Stimulated activated CD4-positive, alpha-beta T cell treated with anti-CD3 and anti-CD28 coated beads, Interleukin-15, amount 100 ng/mL, for 48 hours (primary cell): ENCODE data around the gene SERPINB1.
"Not testable (repeated sequence)": the region's sequence is repeated elsewhere in the genome, so short reads cannot be mapped to it uniquely, and the experiment has no call there.

ENCODE experiments used
- DNase-seq, 2 donors: peaks; one replicate each; pipeline ENCODE4 v3.0.0-alpha.2; 2020; ENCODE audit warnings: low read depth in 2 of 2

SERPINB1 gene

GRCh38 chr6:2866171-2866846, 24.6 kb upstream of the SERPINB1 start:
- DNase-seq: no peak

DNA sequence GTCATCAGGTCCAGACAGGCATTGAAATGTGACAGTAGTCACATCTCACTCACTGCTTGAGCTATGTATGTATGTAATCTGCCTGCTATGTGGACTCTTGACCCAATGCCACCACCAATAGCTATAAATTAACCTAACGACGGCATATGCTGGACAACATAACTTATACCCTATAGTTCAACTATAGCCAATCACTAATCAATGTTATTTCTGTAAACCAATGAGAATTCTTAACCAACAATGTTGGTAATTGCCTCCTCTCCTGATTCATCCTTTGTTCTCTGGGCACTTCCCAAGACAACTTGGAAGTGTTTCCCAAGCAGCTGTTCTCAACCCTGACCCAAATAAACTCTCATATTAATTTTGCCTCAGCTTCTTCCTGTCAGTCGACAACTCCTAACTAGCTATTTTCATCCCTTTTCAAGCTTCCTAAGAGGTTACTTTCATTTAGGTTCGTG, 24.1 kb upstream of the SERPINB1 start:
- DNase-seq: no peak

DNA sequence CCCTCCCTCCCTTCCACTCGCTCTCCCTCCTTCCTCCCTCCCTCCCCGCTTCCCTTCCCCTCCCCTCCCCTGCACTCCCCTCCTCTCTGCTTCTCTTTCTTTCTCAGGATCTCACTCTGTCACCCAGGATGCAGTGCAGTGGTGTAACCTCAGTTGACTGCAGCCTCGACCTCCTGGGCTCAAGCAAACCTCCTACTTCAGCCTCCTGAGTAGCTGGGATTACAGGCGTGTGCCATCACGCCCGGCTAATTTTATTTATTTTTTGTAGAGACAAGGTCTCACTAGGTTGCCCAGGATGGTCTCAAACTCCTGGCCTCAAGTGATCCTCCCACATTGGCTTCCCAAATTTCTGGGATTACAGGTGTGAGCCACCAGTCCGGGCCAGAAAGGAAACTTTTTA, 23.6 kb upstream of the SERPINB1 start:
- no peak for DNase-seq

- DNase-seq: no peak
These were observed 22.2 kb upstream of the SERPINB1 start for GRCh38 chr6:2863901-2864300.

- DNase-seq: no peak
These were observed 21.1 kb upstream of the SERPINB1 start for GRCh38 chr6:2862712-2863181.

DNA sequence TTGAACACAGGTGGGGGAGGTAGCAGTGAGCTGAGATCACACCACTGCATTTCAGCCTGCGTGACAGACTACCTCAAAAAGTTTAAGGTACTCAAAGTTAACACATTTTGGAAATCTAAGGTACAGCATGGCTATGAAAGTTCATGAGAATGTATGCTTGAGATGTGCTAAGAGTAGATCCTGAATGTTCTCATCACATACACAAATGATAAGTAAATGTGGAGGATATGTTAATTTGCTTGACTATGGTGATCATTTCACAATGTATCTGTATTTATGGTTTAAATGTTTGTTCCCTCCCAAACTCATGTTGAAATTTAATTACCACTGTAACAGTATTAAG, 20.1 kb upstream of the SERPINB1 start:
- DNase-seq: no peak

- DNase-seq: no peak
These were observed 19.6 kb upstream of the SERPINB1 start for GRCh38 chr6:2861060-2861821.

DNA sequence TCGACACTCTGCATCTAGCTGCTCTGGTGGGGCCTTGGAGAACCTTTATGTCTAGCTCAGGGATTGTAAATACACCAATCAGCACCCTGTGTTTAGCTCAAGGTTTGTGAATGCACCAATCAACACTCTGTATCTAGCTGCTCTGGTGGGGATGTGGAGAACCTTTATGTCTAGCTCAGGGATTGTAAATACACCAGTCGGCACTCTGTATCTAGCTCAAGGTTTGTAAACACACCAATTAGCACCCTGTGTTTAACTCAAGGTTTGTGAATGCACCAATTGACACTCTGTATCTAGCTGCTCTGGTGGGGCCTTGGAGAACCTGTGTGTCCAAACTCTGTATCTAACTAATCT, 19.0 kb upstream of the SERPINB1 start:
- DNase-seq: not testable (repeated sequence)

- not testable (repeated sequence) for DNase-seq
These were observed 18.4 kb upstream of the SERPINB1 start for GRCh38 chr6:2859798-2860705.

DNA sequence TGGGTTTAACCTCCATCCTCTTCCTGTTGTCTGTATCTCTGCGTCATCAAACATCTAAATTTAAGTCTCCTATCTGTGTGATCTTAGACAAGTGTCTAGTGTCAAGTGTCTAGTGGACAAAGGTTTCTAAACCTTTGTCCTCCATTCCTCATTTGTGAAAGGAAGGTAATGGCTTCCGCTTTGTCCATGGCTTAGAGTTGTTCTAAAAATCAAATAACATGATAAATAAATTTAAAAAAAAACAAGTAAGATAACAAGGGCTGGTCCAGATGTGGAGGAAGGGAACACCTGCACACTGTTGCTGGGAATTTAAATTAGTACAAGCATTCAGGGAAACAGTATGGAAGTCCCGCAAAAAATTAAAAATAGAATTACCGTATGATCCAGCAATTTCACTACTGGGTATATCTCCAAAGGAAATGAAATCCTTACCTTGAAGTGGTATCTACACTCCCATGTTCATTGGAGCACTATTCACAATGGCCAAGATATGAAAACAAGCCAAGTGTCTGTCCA, 17.6 kb upstream of the SERPINB1 start:
- DNase-seq: no peak

DNA sequence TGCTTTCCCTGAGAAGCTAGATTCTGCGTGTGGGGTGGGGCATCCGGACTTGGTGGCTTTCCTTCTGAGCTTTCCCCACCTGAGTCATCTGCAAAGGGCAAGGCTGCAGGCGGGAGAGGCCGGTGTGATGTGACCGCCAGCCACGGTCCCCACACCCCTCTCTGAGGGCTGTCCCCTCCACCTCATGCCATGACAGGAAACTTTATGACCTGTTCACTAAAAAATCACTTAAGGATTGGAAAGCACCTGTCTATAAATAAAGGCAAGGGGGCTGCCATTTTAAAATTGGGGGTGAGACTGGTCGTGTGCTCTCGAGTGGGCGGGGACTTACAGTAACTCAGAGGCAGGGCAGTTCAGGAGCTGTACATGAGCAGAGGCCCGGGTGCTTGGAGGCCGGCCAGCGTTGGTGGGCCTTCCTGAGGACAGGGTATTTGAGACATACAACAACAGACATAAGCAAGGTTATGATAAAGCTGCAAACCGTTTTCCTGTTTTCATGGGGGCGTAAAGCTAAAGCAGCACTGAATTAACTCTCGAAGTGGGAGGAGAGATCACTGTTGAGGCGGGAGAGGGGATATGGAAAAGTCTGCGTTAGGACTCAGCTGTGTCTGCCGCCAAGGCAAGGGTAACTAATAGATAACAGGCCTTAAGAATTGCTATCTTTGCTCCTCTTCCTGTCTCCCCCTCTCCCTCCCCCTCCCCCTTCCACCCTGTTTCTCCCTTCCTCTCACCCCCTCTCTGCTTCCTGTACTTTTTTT, 16.1 kb upstream of the SERPINB1 start:
- DNase-seq: peak; percentile 72 to 78

DNA sequence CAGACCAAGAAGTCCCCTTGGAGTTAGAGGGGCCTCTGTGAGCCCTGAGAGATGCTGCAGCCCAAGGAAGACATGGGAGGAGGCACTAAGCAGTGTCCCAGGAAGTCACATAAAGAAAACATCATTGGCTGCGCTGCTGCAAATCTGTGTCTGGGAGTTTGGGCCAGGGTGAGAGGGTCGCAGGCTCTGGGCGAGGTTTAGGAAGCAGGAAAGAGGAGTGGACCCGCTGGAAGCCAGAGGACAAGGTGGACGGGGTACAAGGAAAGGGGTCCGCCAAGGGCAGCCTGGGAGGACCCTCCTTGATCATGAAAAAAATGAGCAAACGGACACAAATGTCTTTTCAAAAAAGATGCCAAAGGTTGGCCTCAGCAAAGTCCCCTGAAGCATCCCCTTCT, 15.5 kb upstream of the SERPINB1 start:
- no peak for DNase-seq

GRCh38 chr6:2855061-2855519, 13.4 kb upstream of the SERPINB1 start:
- DNase-seq: no peak

DNA sequence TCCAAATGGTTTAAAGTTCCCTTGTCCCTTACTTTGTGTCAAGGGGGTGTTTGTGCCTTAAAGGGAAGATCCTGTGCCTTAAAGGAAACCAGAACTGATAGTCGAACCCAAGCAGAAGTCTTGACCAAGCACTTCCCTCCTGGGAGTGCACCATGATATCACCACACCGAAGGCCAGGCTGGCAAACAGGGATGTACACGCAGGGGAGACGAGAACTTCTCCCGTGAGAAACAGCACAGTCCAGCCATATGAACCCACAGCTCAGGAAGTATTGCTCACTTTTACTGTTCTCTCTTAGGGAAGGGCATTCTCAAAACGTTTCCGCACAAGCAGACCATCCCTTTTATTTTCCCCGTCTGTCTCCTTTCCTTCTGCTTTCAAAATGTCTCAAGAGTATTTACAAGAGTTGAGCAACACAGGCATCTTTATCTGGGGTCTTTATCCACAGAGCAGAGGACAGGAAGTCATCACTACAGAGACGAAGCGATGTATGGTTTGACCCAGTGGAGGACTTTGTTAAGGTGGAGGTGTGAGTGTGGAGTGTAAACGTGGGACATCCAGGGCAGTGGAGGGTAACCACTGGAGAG, 12.8 kb upstream of the SERPINB1 start:
- no peak for DNase-seq

DNA sequence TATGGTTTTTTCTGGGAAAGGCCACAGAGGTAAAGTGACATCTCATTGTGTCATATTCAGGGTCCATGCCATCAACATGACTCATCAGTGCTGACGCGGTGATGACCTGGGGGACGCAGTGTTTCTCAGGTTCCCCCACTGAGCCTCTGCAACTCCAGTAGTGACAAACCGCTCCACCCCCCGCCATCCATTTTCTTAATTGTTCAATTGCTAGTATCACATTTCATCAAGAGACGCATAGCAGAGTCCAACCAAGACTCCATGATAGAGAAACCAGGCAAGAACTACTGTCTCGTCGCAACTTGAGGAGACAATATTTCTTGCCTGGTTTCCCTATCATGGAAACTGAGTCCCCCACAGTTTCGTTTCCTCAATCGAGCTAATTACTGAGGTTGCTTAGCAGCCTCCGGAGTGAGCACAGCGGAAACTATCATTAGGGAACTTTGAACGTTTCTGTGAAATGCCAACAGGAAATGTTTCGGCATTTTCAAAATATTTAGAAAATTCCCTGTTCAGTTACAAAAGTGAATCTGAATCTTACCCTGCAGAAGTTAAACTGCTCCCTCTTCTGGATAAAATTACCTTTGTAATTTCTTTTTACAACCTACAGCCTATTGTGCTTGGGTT, 12.2 kb upstream of the SERPINB1 start:
- DNase-seq: peak; percentile 84 to 87

DNA sequence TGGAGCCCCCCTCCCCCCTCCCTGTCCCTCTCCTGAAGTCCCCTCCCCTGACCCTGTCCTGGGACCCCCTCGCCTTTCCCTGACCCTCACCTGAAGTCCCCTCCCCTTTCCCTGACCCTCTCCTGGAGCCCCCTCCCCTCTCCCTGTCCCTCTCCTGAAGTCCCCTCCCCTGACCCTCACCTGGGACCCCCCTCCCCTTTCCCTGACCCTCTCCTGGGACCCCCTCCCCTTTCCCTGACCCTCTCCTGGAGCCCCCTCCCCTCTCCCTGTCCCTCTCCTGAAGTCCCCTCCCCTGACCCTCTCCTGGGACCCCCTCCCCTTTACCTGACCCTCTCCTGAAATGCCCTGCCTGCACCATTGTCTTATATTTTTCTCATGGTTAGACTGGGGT, 11.7 kb upstream of the SERPINB1 start:
- DNase-seq: not testable (repeated sequence)

DNA sequence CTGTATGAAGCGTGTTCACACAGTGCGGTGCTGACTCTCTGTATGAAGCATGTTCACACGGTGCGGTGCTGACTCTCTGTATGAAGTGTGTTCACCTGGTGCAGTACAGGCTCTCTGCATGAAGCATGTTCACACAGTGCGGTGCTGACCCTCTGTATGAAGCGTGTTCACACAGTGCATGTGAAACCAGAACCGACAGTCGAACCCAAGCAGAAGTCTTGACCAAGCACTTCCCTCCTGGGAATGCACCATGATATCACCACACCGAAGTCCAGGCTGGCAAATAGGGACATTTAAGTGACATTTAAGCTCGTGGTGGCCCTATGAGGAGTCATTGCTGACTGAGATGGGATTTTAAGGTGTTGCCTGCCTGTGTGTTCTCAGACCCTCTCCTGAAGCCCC, 11.3 kb upstream of the SERPINB1 start:
- no peak for DNase-seq

- no peak for DNase-seq
These were observed 10.8 kb upstream of the SERPINB1 start for GRCh38 chr6:2852514-2852855.

DNA sequence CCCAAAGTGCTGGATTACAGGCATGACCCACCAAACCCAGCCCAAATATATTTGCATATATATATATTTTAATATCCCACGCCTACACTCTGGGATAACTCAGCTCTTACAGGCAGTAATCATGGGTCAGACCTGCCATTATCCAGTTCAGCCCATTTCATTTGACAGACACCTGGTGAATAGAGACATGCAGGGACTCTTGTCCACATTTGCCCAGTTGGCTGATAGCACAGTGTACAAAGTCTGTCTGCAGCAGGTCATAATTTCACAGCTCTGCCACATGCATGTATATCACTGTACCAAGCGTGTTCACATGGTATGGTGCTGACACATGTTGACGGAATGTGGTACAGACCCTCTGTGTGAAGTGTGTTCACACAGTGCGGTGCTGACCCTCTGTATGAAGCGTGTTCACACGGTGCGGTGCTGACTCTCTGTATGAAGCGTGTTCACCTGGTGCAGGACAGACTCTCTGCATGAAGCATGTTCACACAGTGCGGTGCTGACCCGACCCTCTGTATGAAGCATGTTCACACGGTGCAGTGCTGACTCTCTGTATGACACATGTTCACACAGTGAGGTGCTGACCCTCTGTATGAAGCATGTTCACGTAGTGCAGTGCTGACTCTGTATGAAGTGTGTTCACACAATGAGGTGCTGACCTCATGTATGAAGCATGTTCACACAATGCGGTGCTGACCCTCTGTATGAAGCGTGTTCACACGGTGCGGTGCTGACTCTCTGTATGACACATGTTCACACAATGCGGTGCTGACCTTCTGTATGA, 10.3 kb upstream of the SERPINB1 start:
- DNase-seq: no peak
